ENCODE data around the gene CTSL. TPM values are rescaled to one million over a fixed set of nuclear protein-coding genes. Genes with fewer than 3 reads are reported as not detected.
"Not testable (repeated sequence)": the region's sequence is repeated elsewhere in the genome, so short reads cannot be mapped to it uniquely, and the experiment has no call there.

The CTSL gene
- total and polyA plus RNA-seq, 2 experiments from 2014 or later = 97.0 to 137 TPM

DNA sequence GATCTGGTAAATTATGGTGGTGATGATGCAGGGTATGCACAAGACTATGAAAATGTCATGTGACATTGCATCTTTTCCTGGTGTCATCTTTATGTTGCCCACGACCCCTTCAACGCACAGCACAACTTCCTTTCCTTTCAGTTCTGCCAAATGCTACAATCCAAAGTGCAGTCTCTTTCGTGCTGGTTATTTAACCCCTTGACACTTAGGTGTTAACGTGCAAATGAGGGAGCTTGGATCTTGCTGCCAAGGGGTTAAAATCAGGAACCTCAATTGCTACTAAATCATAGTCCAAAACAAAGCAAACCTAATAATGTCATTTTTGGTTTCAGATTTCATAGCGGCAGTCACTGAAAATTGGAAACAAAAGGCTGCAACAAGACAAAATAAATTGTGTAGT lies 16.0 kb downstream of the CTSL start:
- Histone ChIP-seq H3K9me3 (ENCODE audit: low read depth) (no peaks in the 10 kb centered on the region), H3K4me1 (ENCODE audit: low read depth) (no peaks in the 10 kb centered on the region), H3K36me3 (no peaks in the 10 kb centered on the region), H3K4me3 (no peak overlapping the region), H3K27ac (no peak overlapping the region), H3K27me3 (no peaks in the 10 kb centered on the region)
- no peak for DNase-seq (ENCODE audit: low read depth in 1 of 2, low spot score in 1 of 2)
- TF ChIP-seq CTCF (IDR thresholded peaks at IDR 0.05; ENCODE audit: low read depth, low read length) = no peak

- Histone ChIP-seq H3K27ac (no peak overlapping the region), H3K27me3 (no peaks in the 10 kb centered on the region), H3K4me3 (no peak overlapping the region), H3K4me1 (ENCODE audit: low read depth) (no peaks in the 10 kb centered on the region), H3K9me3 (ENCODE audit: low read depth) (no peaks in the 10 kb centered on the region), H3K36me3 (no peaks in the 10 kb centered on the region)
- no peak for TF ChIP-seq CTCF (IDR thresholded peaks at IDR 0.05; ENCODE audit: low read depth, low read length)
- DNase-seq (ENCODE audit: low read depth in 1 of 2, low spot score in 1 of 2) = no peak
Measured at GRCh38 chr9:87742813-87743428, 17.0 kb downstream of the CTSL start.

DNA sequence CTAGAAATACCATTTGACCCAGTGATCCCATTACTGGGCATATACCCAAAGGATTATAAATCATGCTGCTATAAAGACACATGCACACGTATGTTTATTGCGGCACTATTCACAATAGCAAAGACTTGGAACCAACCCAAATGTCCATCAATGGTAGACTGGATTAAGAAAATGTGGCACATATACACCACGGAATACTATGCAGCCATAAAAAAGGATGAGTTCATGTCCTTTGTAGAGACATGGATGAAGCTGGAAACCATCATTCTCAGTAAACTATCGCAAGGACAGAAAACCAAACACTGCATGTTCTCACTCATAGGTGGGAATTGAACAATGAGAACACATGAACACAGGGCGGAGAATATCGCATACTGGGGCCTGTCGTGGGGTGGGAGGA lies 18.3 kb downstream of the CTSL start:
- not testable (repeated sequence) for H3K4me1 ChIP-seq (ENCODE audit: low read depth); DNase-seq (ENCODE audit: low read depth in 1 of 2, low spot score in 1 of 2); H3K4me3 ChIP-seq; H3K27ac ChIP-seq; H3K36me3 ChIP-seq; H3K27me3 ChIP-seq; H3K9me3 ChIP-seq (ENCODE audit: low read depth)

- Histone ChIP-seq H3K27ac (no peak overlapping the region), H3K4me3 (no peak overlapping the region), H3K9me3 (ENCODE audit: low read depth) (no peaks in the 10 kb centered on the region), H3K27me3 (no peaks in the 10 kb centered on the region), H3K4me1 (ENCODE audit: low read depth) (no peaks in the 10 kb centered on the region), H3K36me3 (no peaks in the 10 kb centered on the region)
- no peak for DNase-seq (ENCODE audit: low read depth in 1 of 2, low spot score in 1 of 2)
- TF ChIP-seq CTCF (IDR thresholded peaks at IDR 0.05; ENCODE audit: low read depth, low read length) = no peak
Measured at GRCh38 chr9:87746186-87746585, 20.3 kb downstream of the CTSL start.

DNA sequence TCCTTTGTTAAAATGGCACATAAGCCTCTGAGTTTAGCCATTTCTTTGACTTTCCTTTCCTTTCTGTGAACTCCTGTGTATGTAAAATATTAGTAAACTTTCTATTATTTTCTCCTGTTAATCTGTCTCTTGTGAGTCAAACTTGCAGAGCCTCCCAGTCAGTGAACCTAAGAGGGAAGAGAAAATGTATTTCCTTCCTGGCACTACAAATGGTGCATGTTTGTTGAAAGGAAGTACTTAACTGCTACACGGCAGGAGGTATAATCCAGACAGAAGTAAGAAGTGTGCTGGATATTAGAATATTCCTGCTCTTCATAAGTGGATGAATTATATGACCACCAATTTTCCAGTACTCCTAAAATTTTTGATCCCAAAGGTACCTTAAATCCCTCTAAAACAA lies 23.0 kb downstream of the CTSL start:
- TF ChIP-seq CTCF (IDR thresholded peaks at IDR 0.05; ENCODE audit: low read depth, low read length) = no peak
- H3K27ac ChIP-seq = no peak overlapping the region
- no peak overlapping the region for H3K4me3 ChIP-seq
- H3K4me1 ChIP-seq (ENCODE audit: low read depth) = no peaks in the 10 kb centered on the region
- no peaks in the 10 kb centered on the region for H3K27me3 ChIP-seq
- no peaks in the 10 kb centered on the region for H3K9me3 ChIP-seq (ENCODE audit: low read depth)
- no peak for DNase-seq (ENCODE audit: low read depth in 1 of 2, low spot score in 1 of 2)
- no peaks in the 10 kb centered on the region for H3K36me3 ChIP-seq

DNA sequence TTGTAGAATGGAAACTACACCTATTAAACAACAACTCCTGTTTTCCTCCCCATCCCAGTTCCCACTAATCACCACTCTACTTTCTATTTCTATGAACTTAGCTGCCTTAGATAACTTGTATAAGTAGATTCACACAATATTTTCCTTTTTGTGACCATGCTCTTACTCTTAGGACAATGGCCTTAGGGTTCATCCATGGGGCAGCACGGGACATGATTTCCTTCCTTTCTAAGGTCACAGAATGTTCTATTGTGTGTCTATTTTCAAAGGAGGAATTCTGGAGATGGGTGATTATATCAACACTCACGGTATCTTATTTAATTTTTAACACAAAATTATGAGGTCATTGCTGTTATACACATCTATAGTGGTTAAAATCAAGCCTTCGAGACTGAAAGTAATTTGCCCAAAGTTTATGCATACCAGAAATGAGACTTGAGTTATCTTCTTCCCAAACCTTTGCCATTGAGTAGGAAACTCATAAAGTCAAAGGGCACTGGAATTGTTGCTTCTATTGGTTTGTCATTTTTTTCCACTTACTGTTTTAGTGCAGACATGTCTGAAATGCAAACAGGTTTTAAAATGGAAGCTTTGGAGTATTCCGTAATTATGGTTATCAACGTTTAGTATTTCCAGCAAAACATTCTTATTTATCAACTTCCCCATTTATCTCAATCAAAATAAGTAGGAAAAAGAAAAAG lies 23.6 kb downstream of the CTSL start:
- no peaks in the 10 kb centered on the region for H3K27me3 ChIP-seq
- no peak for TF ChIP-seq CTCF (IDR thresholded peaks at IDR 0.05; ENCODE audit: low read depth, low read length)
- H3K36me3 ChIP-seq = no peaks in the 10 kb centered on the region
- H3K27ac ChIP-seq = no peak overlapping the region
- no peak overlapping the region for H3K4me3 ChIP-seq
- DNase-seq (ENCODE audit: low read depth in 1 of 2, low spot score in 1 of 2) = no peak
- no peaks in the 10 kb centered on the region for H3K9me3 ChIP-seq (ENCODE audit: low read depth)
- H3K4me1 ChIP-seq (ENCODE audit: low read depth) = no peaks in the 10 kb centered on the region

All from cardiac muscle cell (in vitro differentiated cells and primary cell).